GM23338 (cell line): ENCODE results near the gene CDH23.

Experiments used
- CREB1 ChIP-seq: fragments of 250-450 bp; sonication (Bioruptor Pico); IDR thresholded peaks from 2 replicates; pipeline ENCODE4 v1.5.0; 2020; ENCODE audit warnings: low read depth, mild to moderate bottlenecking, moderate library complexity
- EZH2 ChIP-seq: fragments of 200-600 bp; sonication (generic); IDR thresholded peaks from one replicate; pipeline ENCODE4 v1.8.0; 2017; ENCODE audit warnings: antibody characterized with exemption, mild to moderate bottlenecking, low read depth; ENCODE audit not compliant: unreplicated experiment
- EZH2phosphoT487 ChIP-seq: fragments of 200-600 bp; sonication (generic); IDR thresholded peaks from one replicate; pipeline ENCODE4 v1.8.1; 2018; ENCODE audit warnings: antibody characterized with exemption; ENCODE audit not compliant: unreplicated experiment
- NANOG ChIP-seq: IDR thresholded peaks from 2 replicates; pipeline ENCODE4 v1.6.1; 2016; ENCODE audit warnings: antibody characterized with exemption, borderline replicate concordance
- POLR2AphosphoS5 ChIP-seq: IDR thresholded peaks from 2 replicates; pipeline ENCODE4 v1.6.1; 2016; ENCODE audit warnings: antibody characterized with exemption, low read depth
- REST ChIP-seq: IDR thresholded peaks from one replicate; pipeline ENCODE4 v1.6.1; 2018; ENCODE audit warnings: antibody characterized with exemption; ENCODE audit not compliant: unreplicated experiment
- ZNF462 ChIP-seq: fragments of 250-450 bp; sonication (Bioruptor Pico); IDR thresholded peaks from 2 replicates; pipeline ENCODE4 v1.5.0; 2020; ENCODE audit warnings: mild to moderate bottlenecking, moderate library complexity
- TF ChIP-seq, protein P1 (sequence below), 2 experiments: fragments of 200-600 bp in 1 of 2; sonication (generic) in 1 of 2; conservative IDR thresholded peaks; 2 replicates each; pipeline versions ENCODE4 v1.5.1 to v1.6.1; 2016 to 2017; ENCODE audit warnings: antibody characterized with exemption in 2 of 2, low read depth in 2 of 2, mild to moderate bottlenecking in 2 of 2, moderate library complexity in 1 of 2

DNA sequence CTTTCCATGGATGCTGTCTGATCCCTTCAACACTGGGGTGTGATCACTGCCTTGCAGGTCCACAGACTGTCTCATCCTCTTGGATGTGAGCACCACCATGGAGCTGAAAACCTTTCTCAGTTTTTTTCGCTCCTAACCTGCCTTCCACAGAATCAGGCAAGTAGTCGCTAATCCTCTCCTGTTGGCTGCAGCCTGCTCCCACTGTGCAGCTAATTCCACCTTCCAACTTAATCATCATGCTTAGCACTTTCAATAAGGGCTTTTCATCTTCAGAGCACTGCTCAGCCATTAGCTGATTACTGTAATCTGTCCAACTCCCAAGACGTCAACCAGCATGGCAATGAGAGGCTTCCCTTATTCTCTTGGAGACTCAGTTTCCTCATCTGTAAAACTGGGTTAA is 15.1 kb upstream of the CDH23 start:
- TF ChIP-seq, protein P1, sequence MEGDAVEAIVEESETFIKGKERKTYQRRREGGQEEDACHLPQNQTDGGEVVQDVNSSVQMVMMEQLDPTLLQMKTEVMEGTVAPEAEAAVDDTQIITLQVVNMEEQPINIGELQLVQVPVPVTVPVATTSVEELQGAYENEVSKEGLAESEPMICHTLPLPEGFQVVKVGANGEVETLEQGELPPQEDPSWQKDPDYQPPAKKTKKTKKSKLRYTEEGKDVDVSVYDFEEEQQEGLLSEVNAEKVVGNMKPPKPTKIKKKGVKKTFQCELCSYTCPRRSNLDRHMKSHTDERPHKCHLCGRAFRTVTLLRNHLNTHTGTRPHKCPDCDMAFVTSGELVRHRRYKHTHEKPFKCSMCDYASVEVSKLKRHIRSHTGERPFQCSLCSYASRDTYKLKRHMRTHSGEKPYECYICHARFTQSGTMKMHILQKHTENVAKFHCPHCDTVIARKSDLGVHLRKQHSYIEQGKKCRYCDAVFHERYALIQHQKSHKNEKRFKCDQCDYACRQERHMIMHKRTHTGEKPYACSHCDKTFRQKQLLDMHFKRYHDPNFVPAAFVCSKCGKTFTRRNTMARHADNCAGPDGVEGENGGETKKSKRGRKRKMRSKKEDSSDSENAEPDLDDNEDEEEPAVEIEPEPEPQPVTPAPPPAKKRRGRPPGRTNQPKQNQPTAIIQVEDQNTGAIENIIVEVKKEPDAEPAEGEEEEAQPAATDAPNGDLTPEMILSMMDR (conservative IDR thresholded peaks at IDR 0.05; ENCODE audit: low read depth in 2 of 2): no peak
- no peak for TF ChIP-seq REST
- TF ChIP-seq POLR2AphosphoS5: no peak
- no peak for TF ChIP-seq EZH2
- no peak for TF ChIP-seq EZH2phosphoT487
- no peak for TF ChIP-seq ZNF462 (CRISPR knock-in tag)
- no peak for TF ChIP-seq CREB1 (CRISPR knock-in tag)
- no peak for TF ChIP-seq NANOG
